GM12874 (cell line): ENCODE results near the gene NTHL1.
A peak's percentile ranks its signal among the peaks of the same experiment; 100 is the strongest.

Experiments used
- TF ChIP-seq, protein P1 (sequence below): IDR thresholded peaks from 2 replicates; pipeline ENCODE4 v1.5.1; 2011; ENCODE audit warnings: low read depth, mild to moderate bottlenecking, control low read depth, low read length, moderate library complexity; ENCODE audit not compliant: insufficient read depth

NTHL1 gene

DNA sequence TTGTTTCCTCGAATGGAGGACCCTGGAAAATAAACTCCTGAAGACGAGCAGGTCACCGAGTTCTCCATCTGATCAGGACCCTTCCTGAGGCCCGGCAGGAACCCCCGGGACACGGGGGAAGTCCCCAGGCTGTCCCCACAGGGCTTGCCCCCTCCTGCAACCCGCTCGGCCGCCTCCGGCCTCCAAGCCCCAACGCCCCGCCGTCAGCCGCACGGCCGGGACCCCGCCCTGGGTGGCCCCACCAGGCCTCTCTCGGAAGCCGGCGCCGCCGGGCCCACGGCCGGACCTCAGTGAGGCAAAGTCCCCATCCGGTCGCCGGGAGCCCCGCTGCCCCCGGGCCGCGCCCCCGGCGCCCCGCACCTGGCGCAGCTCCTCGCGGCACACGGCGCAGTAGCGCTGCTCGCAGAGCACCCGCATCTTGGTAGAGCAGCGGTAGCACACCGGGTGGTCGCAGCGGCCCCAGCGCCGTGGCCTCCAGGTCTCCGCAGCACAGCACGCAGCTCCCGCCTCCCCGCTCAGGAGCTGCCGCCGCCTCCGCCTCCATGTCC, 38.4 kb downstream of the NTHL1 start:
- TF ChIP-seq, protein P1, sequence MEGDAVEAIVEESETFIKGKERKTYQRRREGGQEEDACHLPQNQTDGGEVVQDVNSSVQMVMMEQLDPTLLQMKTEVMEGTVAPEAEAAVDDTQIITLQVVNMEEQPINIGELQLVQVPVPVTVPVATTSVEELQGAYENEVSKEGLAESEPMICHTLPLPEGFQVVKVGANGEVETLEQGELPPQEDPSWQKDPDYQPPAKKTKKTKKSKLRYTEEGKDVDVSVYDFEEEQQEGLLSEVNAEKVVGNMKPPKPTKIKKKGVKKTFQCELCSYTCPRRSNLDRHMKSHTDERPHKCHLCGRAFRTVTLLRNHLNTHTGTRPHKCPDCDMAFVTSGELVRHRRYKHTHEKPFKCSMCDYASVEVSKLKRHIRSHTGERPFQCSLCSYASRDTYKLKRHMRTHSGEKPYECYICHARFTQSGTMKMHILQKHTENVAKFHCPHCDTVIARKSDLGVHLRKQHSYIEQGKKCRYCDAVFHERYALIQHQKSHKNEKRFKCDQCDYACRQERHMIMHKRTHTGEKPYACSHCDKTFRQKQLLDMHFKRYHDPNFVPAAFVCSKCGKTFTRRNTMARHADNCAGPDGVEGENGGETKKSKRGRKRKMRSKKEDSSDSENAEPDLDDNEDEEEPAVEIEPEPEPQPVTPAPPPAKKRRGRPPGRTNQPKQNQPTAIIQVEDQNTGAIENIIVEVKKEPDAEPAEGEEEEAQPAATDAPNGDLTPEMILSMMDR: no peak

DNA sequence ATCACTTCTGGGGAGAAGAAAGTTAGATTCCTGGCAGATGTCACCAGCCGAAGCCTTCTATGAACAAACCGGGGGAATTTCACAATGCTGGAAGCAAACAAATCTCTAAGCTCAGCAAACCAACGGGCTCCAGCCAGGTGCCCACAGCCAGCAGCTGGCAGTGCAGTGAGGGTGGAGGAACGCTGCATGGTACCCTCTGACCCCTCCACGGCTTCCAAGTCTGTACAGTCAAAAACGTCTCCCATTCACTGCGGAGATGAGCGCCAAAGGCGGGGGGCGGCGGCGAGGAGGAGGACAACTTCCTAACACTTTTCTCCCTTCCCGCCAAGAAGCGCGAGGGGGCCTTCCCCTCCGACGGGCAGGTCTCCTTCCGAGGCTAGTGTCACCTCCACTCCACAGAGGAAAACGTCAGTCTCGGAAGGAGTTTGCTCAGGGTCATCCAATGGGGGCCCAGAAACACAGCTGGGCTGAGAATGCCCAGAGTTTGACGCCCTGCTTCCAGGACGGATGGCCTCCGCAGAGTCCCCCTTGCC, 38.9 kb downstream of the NTHL1 start:
- TF ChIP-seq, protein P1: no peak

DNA sequence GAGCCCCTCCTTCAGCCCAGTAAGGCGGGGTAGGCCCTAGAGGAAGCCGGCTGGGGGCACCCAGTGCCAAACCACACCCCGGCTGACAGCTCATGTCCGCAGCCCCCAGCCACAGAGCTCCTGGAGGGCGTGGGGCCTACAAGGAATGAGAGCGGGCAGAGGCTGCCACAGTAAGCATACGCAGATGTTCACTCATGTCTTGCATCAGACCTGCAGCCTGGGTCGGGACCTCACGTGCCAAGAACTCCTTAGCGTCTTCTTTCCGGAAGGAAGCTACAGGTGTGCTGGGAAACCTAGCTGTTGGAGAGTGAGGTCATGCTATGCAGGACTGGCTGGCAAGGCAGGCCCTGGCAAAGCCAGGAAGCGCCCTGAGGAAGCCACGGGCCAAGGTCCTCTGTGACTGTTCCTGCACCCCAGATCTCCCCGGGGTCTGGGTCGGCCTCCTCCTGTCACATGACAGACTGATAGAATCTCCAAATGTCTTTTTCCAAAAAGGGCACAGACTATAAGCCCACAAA, 39.6 kb downstream of the NTHL1 start:
- TF ChIP-seq, protein P1: no peak

- TF ChIP-seq, protein P1: no peak
Observed at GRCh38 chr16:2007081-2007836, 40.4 kb downstream of the NTHL1 start.

DNA sequence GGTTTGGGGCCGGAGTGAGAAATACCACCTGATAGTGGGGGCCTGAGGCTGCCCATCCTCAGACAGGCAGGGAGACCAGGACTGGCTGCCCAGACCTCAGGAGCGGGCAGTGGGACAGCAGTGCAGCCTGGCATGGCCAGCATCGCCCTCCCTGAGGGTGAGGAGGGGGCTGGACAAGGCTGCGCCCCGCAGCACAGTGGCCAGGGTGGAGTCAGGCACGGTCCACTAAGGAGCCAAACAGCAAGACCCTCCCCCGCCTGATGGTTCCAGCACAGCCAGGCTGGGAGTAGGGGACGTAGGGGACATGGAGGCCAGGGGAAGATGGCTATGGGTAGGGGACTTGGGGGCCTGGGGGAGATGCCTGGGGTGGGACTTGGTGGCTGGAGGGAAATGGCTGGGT, 41.3 kb downstream of the NTHL1 start:
- TF ChIP-seq, protein P1: no peak

DNA sequence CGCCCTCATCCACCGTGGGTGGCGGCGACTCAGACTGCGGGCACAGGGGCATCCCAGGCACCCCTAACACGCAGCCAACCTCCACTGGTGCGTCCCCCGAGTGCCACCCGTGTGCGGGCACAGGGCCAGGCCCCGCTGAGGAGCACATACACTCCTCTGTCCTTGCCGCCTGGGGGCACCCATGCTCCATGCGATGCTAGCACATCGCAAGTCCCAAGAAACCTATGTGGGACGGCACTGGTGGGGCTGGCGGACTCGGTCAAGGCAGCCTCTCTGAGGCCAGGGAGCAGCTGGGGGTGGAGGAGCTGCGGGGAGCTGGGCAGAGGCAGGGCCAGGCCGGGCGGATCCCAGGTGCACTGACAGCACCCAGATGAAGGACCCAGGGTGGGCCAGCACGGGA, 42.0 kb downstream of the NTHL1 start:
- TF ChIP-seq, protein P1: peak; percentile 16; the same call in 1 of the 2 replicates

- TF ChIP-seq, protein P1: no peak
Observed at GRCh38 chr16:2004795-2005517, 42.7 kb downstream of the NTHL1 start.
